ENCODE measurements around the gene UGP2. TPM values are rescaled to one million over a fixed set of nuclear protein-coding genes. Genes with fewer than 3 reads are reported as not detected.
"Not testable (repeated sequence)": the region's sequence is repeated elsewhere in the genome, so short reads cannot be mapped to it uniquely, and the experiment has no call there.

Gene UGP2
- total RNA-seq, 4 donors from 2014 or later = 80.8 to 137 (median 103) TPM

GRCh38 chr2:63843791-63844190 lies 2.1 kb downstream of the UGP2 start:
- Histone ChIP-seq H3K4me1 (peaks cover 0 to 49% (median 15%) of the 10 kb centered on the region in 4 donors), H3K27ac (no peak overlapping the region), H3K4me3 (no peak overlapping the region), H3K27me3 (no peaks in the 10 kb centered on the region), H3K9me3 (no peaks in the 10 kb centered on the region), H3K36me3 (no peaks in the 10 kb centered on the region)
- WGBS, 2 donors = 83 to 92% methylated on average over 2 of the region's 2 CpGs
- no peak for DNase-seq (ENCODE audit: low spot score in 2 of 2)
- TF ChIP-seq CTCF (IDR thresholded peaks at IDR 0.05) = no peak
- TF ChIP-seq EP300 (IDR thresholded peaks at IDR 0.05) = no peak
- no peak for TF ChIP-seq POLR2A (IDR thresholded peaks at IDR 0.05)

GRCh38 chr2:63844616-63845015 lies 2.9 kb downstream of the UGP2 start:
- Histone ChIP-seq H3K9me3 (no peaks in the 10 kb centered on the region), H3K4me3 (no peak overlapping the region), H3K4me1 (peaks cover 4 to 57% (median 19%) of the 10 kb centered on the region in 4 donors), H3K36me3 (no peaks in the 10 kb centered on the region), H3K27ac (no peak overlapping the region), H3K27me3 (no peaks in the 10 kb centered on the region)
- 75 to 85% methylated on average over 3 of the region's 3 CpGs for WGBS, 2 donors
- no peak for DNase-seq (ENCODE audit: low spot score in 2 of 2)
- TF ChIP-seq CTCF (IDR thresholded peaks at IDR 0.05) (no peak), POLR2A (IDR thresholded peaks at IDR 0.05) (no peak), EP300 (IDR thresholded peaks at IDR 0.05) (no peak)

- Histone ChIP-seq H3K9me3 (no peaks in the 10 kb centered on the region), H3K27ac (peak overlapping the region in 2 of 4 donors; percentile 25 to 45), H3K4me1 (peaks cover 4 to 62% (median 21%) of the 10 kb centered on the region in 4 donors), H3K4me3 (no peak overlapping the region), H3K27me3 (no peaks in the 10 kb centered on the region), H3K36me3 (no peaks in the 10 kb centered on the region)
- no peak for DNase-seq (ENCODE audit: low spot score in 2 of 2)
- no peak for TF ChIP-seq CTCF (IDR thresholded peaks at IDR 0.05)
- 87 to 90% methylated on average over 3 of the region's 3 CpGs for WGBS, 2 donors
Measured at GRCh38 chr2:63845866-63846265, 4.2 kb downstream of the UGP2 start.

- H3K36me3 ChIP-seq = no peaks in the 10 kb centered on the region
- TF ChIP-seq CTCF (IDR thresholded peaks at IDR 0.05) (no peak), EP300 (IDR thresholded peaks at IDR 0.05) (no peak)
- H3K9me3 ChIP-seq = no peaks in the 10 kb centered on the region
- DNase-seq (ENCODE audit: low spot score in 2 of 2) = no peak
- peaks cover 4 to 64% (median 23%) of the 10 kb centered on the region in 4 donors for H3K4me1 ChIP-seq
- peak overlapping the region in 2 of 4 donors; percentile 11 to 45 for H3K27ac ChIP-seq
- H3K27me3 ChIP-seq = no peaks in the 10 kb centered on the region
- whole genome bisulfite sequencing, 2 donors = 28 to 48% methylated on average over 1 of the region's 1 CpG
- no peak overlapping the region for H3K4me3 ChIP-seq
Measured at GRCh38 chr2:63846487-63846886, 4.8 kb downstream of the UGP2 start.

- not testable (repeated sequence) for H3K9me3 ChIP-seq; H3K36me3 ChIP-seq; H3K27me3 ChIP-seq; DNase-seq (ENCODE audit: low spot score in 2 of 2); H3K4me3 ChIP-seq; H3K27ac ChIP-seq
- peaks cover 4 to 74% (median 23%) of the 10 kb centered on the region in 4 donors for H3K4me1 ChIP-seq
- WGBS, 2 donors = 92 to 95% methylated on average over 4 of the region's 4 CpGs
Measured at GRCh38 chr2:63847571-63847970, 5.9 kb downstream of the UGP2 start.

All from tibial nerve (tissue), 4 donors.